Trophoblast cell (in vitro differentiated cells and primary cell): ENCODE results near the gene ARHGEF12.

Experiments
- DNase-seq, 2 donors: peaks; one replicate each; pipeline ENCODE4 v3.0.0-alpha.2; 2016
- H2AFZ ChIP-seq: 2 replicates; pipeline ENCODE4 v1.6.1; 2013; ENCODE audit warnings: low read length, moderate library complexity, mild to moderate bottlenecking; ENCODE audit not compliant: insufficient read depth, poor library complexity
- H2AK5ac ChIP-seq: 2 replicates; pipeline ENCODE4 v1.6.1; 2013; ENCODE audit warnings: mild to moderate bottlenecking, low read length
- H2BK120ac ChIP-seq: 2 replicates; pipeline ENCODE4 v1.6.1; 2013; ENCODE audit warnings: low read length, mild to moderate bottlenecking, moderate library complexity; ENCODE audit not compliant: insufficient read depth, poor library complexity
- H2BK12ac ChIP-seq: 2 replicates; pipeline ENCODE4 v1.6.1; 2013; ENCODE audit warnings: mild to moderate bottlenecking, low read length, moderate library complexity
- H2BK5ac ChIP-seq: 2 replicates; pipeline ENCODE4 v1.6.1; 2013; ENCODE audit warnings: low read length, low read depth, moderate library complexity, mild to moderate bottlenecking; ENCODE audit not compliant: poor library complexity
- H3K14ac ChIP-seq: 2 replicates; pipeline ENCODE4 v1.6.1; 2013; ENCODE audit warnings: mild to moderate bottlenecking, low read length
- H3K18ac ChIP-seq: 2 replicates; pipeline ENCODE4 v1.6.1; 2013; ENCODE audit warnings: mild to moderate bottlenecking, low read length
- H3K23ac ChIP-seq: 2 replicates; pipeline ENCODE4 v1.6.1; 2013; ENCODE audit warnings: low read length
- H3K27ac ChIP-seq: 2 replicates; pipeline ENCODE4 v1.5.1; 2013; ENCODE audit warnings: low read depth, mild to moderate bottlenecking, inconsistent platforms, low read length, moderate library complexity
- H3K27me3 ChIP-seq: 2 replicates; pipeline ENCODE4 v1.6.1; 2013; ENCODE audit warnings: inconsistent platforms, mild to moderate bottlenecking, low read length, moderate library complexity; ENCODE audit not compliant: insufficient read depth
- H3K36me3 ChIP-seq, 2 experiments: 1 replicate in 1 of 2; 2 replicates in 1 of 2; pipeline ENCODE4 v1.6.1; 2013; ENCODE audit warnings: low read length in 2 of 2, mild to moderate bottlenecking in 2 of 2, moderate library complexity in 1 of 2; ENCODE audit not compliant: insufficient read depth in 2 of 2, control insufficient read depth in 1 of 2
- H3K4ac ChIP-seq: 2 replicates; pipeline ENCODE4 v1.6.1; 2013; ENCODE audit warnings: low read depth, mild to moderate bottlenecking, low read length, moderate library complexity
- H3K4me1 ChIP-seq, 2 experiments: 1 replicate in 1 of 2; 2 replicates in 1 of 2; pipeline ENCODE4 v1.6.1; 2013; ENCODE audit warnings: low read length in 2 of 2, mild to moderate bottlenecking in 2 of 2, moderate library complexity in 1 of 2; ENCODE audit not compliant: insufficient read depth in 2 of 2, control insufficient read depth in 1 of 2
- H3K4me2 ChIP-seq: 2 replicates; pipeline ENCODE4 v1.6.1; 2013; ENCODE audit warnings: inconsistent platforms, mild to moderate bottlenecking, low read length, moderate library complexity
- H3K4me3 ChIP-seq: 2 replicates; pipeline ENCODE4 v1.5.1; 2013; ENCODE audit warnings: mild to moderate bottlenecking, low read depth, low read length, inconsistent platforms
- H3K79me1 ChIP-seq: one replicate; pipeline ENCODE4 v1.6.1; 2013; ENCODE audit warnings: low read length
- H3K79me2 ChIP-seq: 2 replicates; pipeline ENCODE4 v1.6.1; 2013; ENCODE audit warnings: low read length, mild to moderate bottlenecking; ENCODE audit not compliant: control insufficient read depth, insufficient read depth, poor library complexity
- H3K9ac ChIP-seq: 2 replicates; pipeline ENCODE4 v1.6.1; 2013; ENCODE audit warnings: mild to moderate bottlenecking, low read length
- H3K9me3 ChIP-seq: 2 replicates; pipeline ENCODE4 v1.6.1; 2013; ENCODE audit warnings: low read depth, mild to moderate bottlenecking, control low read depth, inconsistent platforms, low read length; ENCODE audit not compliant: insufficient read depth
- H4K12ac ChIP-seq: 2 replicates; pipeline ENCODE4 v1.6.1; 2013; ENCODE audit warnings: low read depth, mild to moderate bottlenecking, low read length, moderate library complexity
- H4K8ac ChIP-seq: 2 replicates; pipeline ENCODE4 v1.6.1; 2013; ENCODE audit warnings: low read depth, mild to moderate bottlenecking, low read length, moderate library complexity
- H4K91ac ChIP-seq: one replicate; pipeline ENCODE4 v1.6.1; 2013; ENCODE audit warnings: low read depth, mild to moderate bottlenecking, low read length, moderate library complexity
- WGBS: extraction: QIAGEN DNeasy Blood & Tissue Kit; methylation state at CpG from one replicate; pipeline ENCODE4 v1.1.7; 2013; ENCODE audit warnings: missing lambda C conversion rate; ENCODE audit not compliant: insufficient read length, insufficient coverage; ENCODE audit errors: extremely low coverage; 5-methylcytosine and 5-hydroxymethylcytosine counted together

Gene ARHGEF12

GRCh38 chr11:120384476-120384875 is 48.3 kb downstream of the ARHGEF12 start:
- Histone ChIP-seq H3K27ac (no peak overlapping the region), H2BK12ac (no peak overlapping the region), H4K91ac (no peak overlapping the region), H4K8ac (no peak overlapping the region), H3K4ac (no peak overlapping the region), H3K9me3 (peaks cover 2% of the 10 kb centered on the region), H2BK120ac (no peak overlapping the region), H3K18ac (no peak overlapping the region), H2BK5ac (no peak overlapping the region), H3K4me1 (peaks cover 0 to 2% of the 10 kb centered on the region in 2 experiments), H3K79me2 (no peaks in the 10 kb centered on the region), H3K36me3 (no peaks in the 10 kb centered on the region), H3K23ac (no peak overlapping the region), H3K27me3 (no peaks in the 10 kb centered on the region), H2AFZ (no peak overlapping the region), H3K9ac (no peak overlapping the region), H3K79me1 (no peaks in the 10 kb centered on the region), H3K4me2 (peak overlapping the region; percentile 8), H3K14ac (no peak overlapping the region), H2AK5ac (no peak overlapping the region), H4K12ac (no peak overlapping the region), H3K4me3 (no peak overlapping the region)
- DNase-seq: no peak
- no CpG with 5 or more reads among the region's 1 CpG for WGBS

- peaks cover 2% of the 10 kb centered on the region for H3K9me3 ChIP-seq
- H2BK12ac ChIP-seq: no peak overlapping the region
- H2BK5ac ChIP-seq: no peak overlapping the region
- no peaks in the 10 kb centered on the region for H3K79me1 ChIP-seq
- H3K4me3 ChIP-seq: no peak overlapping the region
- H3K4me2 ChIP-seq: no peak overlapping the region
- H3K27me3 ChIP-seq: no peaks in the 10 kb centered on the region
- no peak overlapping the region for H4K91ac ChIP-seq
- H2AK5ac ChIP-seq: no peak overlapping the region
- H3K27ac ChIP-seq: no peak overlapping the region
- H3K18ac ChIP-seq: no peak overlapping the region
- no peak overlapping the region for H3K4ac ChIP-seq
- no peaks in the 10 kb centered on the region for H3K79me2 ChIP-seq
- no peak overlapping the region for H3K23ac ChIP-seq
- H4K8ac ChIP-seq: no peak overlapping the region
- no peak overlapping the region for H2BK120ac ChIP-seq
- no peaks in the 10 kb centered on the region for H3K36me3 ChIP-seq
- no peak overlapping the region for H2AFZ ChIP-seq
- no peak overlapping the region for H4K12ac ChIP-seq
- peaks cover 0 to 2% of the 10 kb centered on the region in 2 experiments for H3K4me1 ChIP-seq
- no peak overlapping the region for H3K9ac ChIP-seq
- no peak for DNase-seq
- no CpG with 5 or more reads among the region's 5 CpGs for WGBS
- no peak overlapping the region for H3K14ac ChIP-seq
These were observed 48.9 kb downstream of the ARHGEF12 start for GRCh38 chr11:120385110-120385509.

DNA sequence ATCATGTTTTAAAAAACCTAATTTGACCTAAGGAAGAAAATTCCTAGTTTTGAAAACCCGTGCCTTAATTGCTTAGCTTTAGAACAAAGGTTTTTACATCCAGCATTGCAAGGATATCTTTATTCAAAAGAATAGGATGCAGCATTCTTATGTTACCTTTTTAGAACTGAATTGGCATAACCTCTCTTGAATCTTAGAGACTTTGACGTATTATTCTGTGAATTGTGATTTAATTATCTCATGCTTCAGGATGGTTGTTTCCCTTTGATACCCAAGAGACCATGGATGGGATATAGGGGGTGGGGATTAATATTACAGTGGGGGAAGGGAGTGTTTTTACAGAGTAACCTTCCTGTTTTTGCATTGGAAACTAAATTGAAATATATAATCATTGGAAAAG is 49.4 kb downstream of the ARHGEF12 start:
- no peak overlapping the region for H3K9ac ChIP-seq
- H3K79me2 ChIP-seq: no peaks in the 10 kb centered on the region
- no peak overlapping the region for H2BK120ac ChIP-seq
- peaks cover 2% of the 10 kb centered on the region for H3K9me3 ChIP-seq
- no peak for DNase-seq
- no peak overlapping the region for H2AFZ ChIP-seq
- no peaks in the 10 kb centered on the region for H3K27me3 ChIP-seq
- no peak overlapping the region for H3K18ac ChIP-seq
- H4K12ac ChIP-seq: no peak overlapping the region
- no peak overlapping the region for H4K8ac ChIP-seq
- H2AK5ac ChIP-seq: no peak overlapping the region
- no peak overlapping the region for H3K4me2 ChIP-seq
- no peaks in the 10 kb centered on the region for H3K79me1 ChIP-seq
- no peak overlapping the region for H4K91ac ChIP-seq
- no peak overlapping the region for H3K4me3 ChIP-seq
- WGBS: no CpG with 5 or more reads among the region's 2 CpGs
- no peak overlapping the region for H3K23ac ChIP-seq
- no peaks in the 10 kb centered on the region for H3K36me3 ChIP-seq
- no peak overlapping the region for H2BK5ac ChIP-seq
- H3K4me1 ChIP-seq: peaks cover 0 to 2% of the 10 kb centered on the region in 2 experiments
- H3K14ac ChIP-seq: no peak overlapping the region
- H3K27ac ChIP-seq: no peak overlapping the region
- no peak overlapping the region for H2BK12ac ChIP-seq
- no peak overlapping the region for H3K4ac ChIP-seq

- no peak overlapping the region for H2AK5ac ChIP-seq
- H3K9me3 ChIP-seq: peaks cover 2% of the 10 kb centered on the region
- H3K4ac ChIP-seq: no peak overlapping the region
- no peaks in the 10 kb centered on the region for H3K79me2 ChIP-seq
- H4K12ac ChIP-seq: no peak overlapping the region
- H3K18ac ChIP-seq: no peak overlapping the region
- no CpG with 5 or more reads among the region's 1 CpG for WGBS
- H3K9ac ChIP-seq: no peak overlapping the region
- H3K27me3 ChIP-seq: no peaks in the 10 kb centered on the region
- no peaks in the 10 kb centered on the region for H3K79me1 ChIP-seq
- DNase-seq: no peak
- H3K14ac ChIP-seq: no peak overlapping the region
- no peak overlapping the region for H2AFZ ChIP-seq
- H3K4me2 ChIP-seq: no peak overlapping the region
- no peak overlapping the region for H2BK12ac ChIP-seq
- no peak overlapping the region for H2BK120ac ChIP-seq
- H4K8ac ChIP-seq: no peak overlapping the region
- no peak overlapping the region for H3K4me3 ChIP-seq
- H3K4me1 ChIP-seq: peaks cover 0 to 2% of the 10 kb centered on the region in 2 experiments
- no peak overlapping the region for H3K27ac ChIP-seq
- H4K91ac ChIP-seq: no peak overlapping the region
- H3K36me3 ChIP-seq: no peaks in the 10 kb centered on the region
- no peak overlapping the region for H3K23ac ChIP-seq
- no peak overlapping the region for H2BK5ac ChIP-seq
These were observed 50.1 kb downstream of the ARHGEF12 start for GRCh38 chr11:120386318-120386717.
